Lower leg skin (tissue), 3 donors: ENCODE measurements around the gene CHRNG.

ENCODE experiments used
- POLR2A ChIP-seq, 2 donors: fragments of 450-650 bp; IDR thresholded peaks; one replicate each; pipeline ENCODE4 v1.6.1; 2016 to 2017; ENCODE audit warnings: antibody characterized with exemption in 2 of 2, mild to moderate bottlenecking in 1 of 2, moderate library complexity in 1 of 2
- TF ChIP-seq, protein P1 (sequence below), 3 donors: fragments of 450-650 bp; IDR thresholded peaks; one replicate each; pipeline ENCODE4 v1.5.1; 2016; ENCODE audit warnings: antibody characterized with exemption in 3 of 3, mild to moderate bottlenecking in 3 of 3, moderate library complexity in 2 of 3

DNA sequence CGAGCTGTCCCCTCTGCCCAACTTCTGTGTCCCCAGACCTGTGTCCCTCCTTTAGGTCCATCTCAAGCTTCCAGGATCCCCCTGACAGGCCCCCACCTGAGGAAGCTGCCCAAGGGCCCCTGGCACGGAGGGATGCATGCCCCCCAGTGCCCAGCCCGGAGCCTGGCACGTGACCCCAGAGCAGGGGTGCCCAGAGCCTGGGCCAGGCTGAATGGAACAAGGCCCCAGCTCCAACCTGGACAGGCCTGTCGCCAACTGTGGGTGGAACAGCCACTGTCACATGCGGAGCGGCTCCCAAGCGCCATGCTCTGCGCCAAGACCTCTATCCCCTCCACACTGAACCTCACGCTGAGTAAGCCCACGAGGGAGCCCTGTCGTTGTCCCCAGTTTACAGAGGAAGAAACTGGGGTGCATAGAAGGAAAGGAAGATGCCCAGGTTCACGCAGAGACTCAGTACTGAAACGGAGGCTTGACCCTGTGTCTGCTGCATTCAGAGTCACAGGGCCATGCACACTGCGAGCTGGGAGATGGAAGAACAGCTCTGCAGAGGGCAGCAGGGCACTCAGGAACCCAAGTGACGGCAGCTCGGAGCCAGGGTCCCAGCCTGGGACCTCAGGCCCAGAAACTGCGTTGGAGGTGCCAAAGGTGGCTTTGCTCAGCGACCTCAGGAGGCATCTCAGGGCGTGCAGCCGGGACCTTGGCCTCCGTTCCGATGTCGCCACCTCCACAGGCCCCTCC lies 46.4 kb upstream of the CHRNG start:
- TF ChIP-seq, protein P1, sequence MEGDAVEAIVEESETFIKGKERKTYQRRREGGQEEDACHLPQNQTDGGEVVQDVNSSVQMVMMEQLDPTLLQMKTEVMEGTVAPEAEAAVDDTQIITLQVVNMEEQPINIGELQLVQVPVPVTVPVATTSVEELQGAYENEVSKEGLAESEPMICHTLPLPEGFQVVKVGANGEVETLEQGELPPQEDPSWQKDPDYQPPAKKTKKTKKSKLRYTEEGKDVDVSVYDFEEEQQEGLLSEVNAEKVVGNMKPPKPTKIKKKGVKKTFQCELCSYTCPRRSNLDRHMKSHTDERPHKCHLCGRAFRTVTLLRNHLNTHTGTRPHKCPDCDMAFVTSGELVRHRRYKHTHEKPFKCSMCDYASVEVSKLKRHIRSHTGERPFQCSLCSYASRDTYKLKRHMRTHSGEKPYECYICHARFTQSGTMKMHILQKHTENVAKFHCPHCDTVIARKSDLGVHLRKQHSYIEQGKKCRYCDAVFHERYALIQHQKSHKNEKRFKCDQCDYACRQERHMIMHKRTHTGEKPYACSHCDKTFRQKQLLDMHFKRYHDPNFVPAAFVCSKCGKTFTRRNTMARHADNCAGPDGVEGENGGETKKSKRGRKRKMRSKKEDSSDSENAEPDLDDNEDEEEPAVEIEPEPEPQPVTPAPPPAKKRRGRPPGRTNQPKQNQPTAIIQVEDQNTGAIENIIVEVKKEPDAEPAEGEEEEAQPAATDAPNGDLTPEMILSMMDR (IDR thresholded peaks at IDR 0.05), result no peak
- TF ChIP-seq POLR2A (IDR thresholded peaks at IDR 0.05), result no peak
